ENCODE data around the gene ADTRP. TPM values are rescaled to one million over a fixed set of nuclear protein-coding genes. Genes with fewer than 3 reads are reported as not detected.

ADTRP gene
- polyA plus RNA-seq, 2 donors = 0.31 to 0.35 TPM

DNA sequence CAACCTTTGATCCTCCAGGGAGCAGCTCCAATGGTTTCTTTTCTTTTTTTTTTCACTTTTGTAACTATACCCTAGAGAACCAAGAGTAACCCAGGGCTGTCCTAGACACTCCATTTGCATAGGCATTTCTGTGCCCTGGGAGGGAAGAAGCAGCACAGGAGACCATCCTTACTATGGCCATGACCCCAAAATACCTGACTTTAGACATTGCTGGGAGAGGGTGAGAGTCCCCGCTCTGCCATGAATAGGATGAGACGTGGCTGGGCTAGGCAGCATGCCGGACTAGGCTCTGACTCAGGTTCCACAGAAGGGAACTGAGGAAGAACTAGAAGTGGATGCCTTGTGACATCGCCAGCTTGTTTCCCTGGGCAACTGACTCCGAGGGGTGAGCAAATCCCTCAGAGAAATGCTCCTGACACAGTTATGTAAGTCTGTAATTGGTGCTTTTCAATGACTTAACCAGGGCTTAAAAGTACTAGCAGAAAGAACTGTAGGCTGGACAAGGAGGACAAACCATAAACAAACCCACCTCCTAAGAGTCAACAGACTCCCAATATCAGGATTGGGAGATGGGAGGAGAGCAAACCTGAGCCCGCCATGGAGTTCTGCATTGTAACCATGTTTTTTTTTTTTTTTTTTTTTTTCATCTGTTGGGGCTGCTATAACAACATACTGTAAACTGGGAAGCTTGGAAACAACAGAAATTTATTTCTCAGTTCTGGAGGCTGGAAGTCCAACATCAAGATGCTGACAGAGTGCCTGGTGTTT, 910 bp upstream of the ADTRP start:
- WGBS, 2 donors = 82 to 87% methylated on average over 6 of the region's 6 CpGs
- no peaks in the 10 kb centered on the region for H3K36me3 ChIP-seq (ENCODE audit: control insufficient read depth in 2 of 2, insufficient read depth in 2 of 2, low read length in 1 of 2)
- no peak overlapping the region for H3K4me3 ChIP-seq (ENCODE audit: low read depth in 1 of 2, low read length in 2 of 2)
- no peaks in the 10 kb centered on the region for H3K27me3 ChIP-seq (ENCODE audit: control insufficient read depth in 1 of 2, insufficient read depth in 2 of 2, low read length in 2 of 2)
- H3K27ac ChIP-seq (ENCODE audit: low read depth in 2 of 2, low read length in 1 of 2) = no peak overlapping the region
- H3K4me1 ChIP-seq (ENCODE audit: control insufficient read depth in 2 of 2, insufficient read depth in 2 of 2, low read length in 1 of 2) = no peaks in the 10 kb centered on the region
- H3K9me3 ChIP-seq (ENCODE audit: control insufficient read depth in 2 of 2, insufficient read depth in 1 of 2, low read depth in 1 of 2, low read length in 1 of 2) = no peaks in the 10 kb centered on the region

DNA sequence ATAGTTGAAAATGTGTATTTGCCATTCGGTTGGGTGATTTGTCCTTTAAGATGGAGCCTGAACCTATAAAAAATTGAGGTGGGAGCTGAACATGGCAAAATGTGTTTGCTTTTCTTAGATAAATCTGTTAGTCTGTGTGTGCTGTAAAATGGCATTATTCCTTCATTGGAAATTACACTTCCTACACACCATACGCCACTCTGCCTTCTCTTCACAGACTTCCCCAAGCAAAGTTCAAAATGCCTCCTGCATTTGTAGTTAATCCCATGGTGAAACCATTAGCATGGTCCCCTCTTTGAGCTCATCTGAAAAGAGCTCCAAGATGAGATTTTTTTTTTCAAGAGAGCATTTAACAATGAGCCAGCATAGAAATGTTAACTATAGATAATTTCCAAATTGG, 567 bp downstream of the ADTRP start:
- 84 to 97% methylated on average over 2 of the region's 2 CpGs for WGBS, 2 donors
- Histone ChIP-seq H3K4me3 (ENCODE audit: low read depth in 1 of 2, low read length in 2 of 2) (no peak overlapping the region), H3K27me3 (ENCODE audit: control insufficient read depth in 1 of 2, insufficient read depth in 2 of 2, low read length in 2 of 2) (no peaks in the 10 kb centered on the region), H3K36me3 (ENCODE audit: control insufficient read depth in 2 of 2, insufficient read depth in 2 of 2, low read length in 1 of 2) (no peaks in the 10 kb centered on the region), H3K9me3 (ENCODE audit: control insufficient read depth in 2 of 2, insufficient read depth in 1 of 2, low read depth in 1 of 2, low read length in 1 of 2) (no peaks in the 10 kb centered on the region), H3K27ac (ENCODE audit: low read depth in 2 of 2, low read length in 1 of 2) (no peak overlapping the region), H3K4me1 (ENCODE audit: control insufficient read depth in 2 of 2, insufficient read depth in 2 of 2, low read length in 1 of 2) (peaks cover 0 to 5% of the 10 kb centered on the region in 2 donors)

DNA sequence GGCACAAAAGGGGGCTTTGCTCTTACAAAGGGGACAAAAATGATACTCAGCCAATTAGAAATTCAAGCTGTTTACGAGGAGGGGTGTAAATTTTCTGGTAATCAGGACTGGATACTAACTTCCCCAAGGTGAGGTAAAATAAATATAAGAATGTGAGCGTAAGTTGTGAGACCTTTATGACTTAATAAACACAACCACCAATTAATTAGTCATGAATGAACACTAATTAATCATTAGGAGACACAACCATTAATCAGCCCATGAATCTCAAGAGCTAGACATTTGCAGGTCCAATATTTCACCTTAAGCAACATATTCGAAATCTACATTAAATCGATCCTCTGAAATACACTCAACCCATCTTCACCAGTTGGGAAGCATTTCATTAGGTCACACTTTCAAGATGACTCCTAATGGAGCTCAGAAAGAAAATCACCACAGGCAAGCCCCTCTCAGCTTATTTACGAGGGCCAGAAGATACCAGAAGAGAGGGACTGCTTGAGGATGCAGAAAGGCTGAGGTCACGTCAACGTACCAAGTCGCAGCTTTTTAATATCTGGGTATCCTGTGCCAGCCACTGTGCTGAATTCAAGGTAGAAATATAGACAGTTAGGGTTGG, 2.7 kb downstream of the ADTRP start:
- Histone ChIP-seq H3K9me3 (ENCODE audit: control insufficient read depth in 2 of 2, insufficient read depth in 1 of 2, low read depth in 1 of 2, low read length in 1 of 2) (no peaks in the 10 kb centered on the region), H3K27me3 (ENCODE audit: control insufficient read depth in 1 of 2, insufficient read depth in 2 of 2, low read length in 2 of 2) (no peaks in the 10 kb centered on the region)
- WGBS, 2 donors = 86 to 87% methylated on average over 8 of the region's 8 CpGs

DNA sequence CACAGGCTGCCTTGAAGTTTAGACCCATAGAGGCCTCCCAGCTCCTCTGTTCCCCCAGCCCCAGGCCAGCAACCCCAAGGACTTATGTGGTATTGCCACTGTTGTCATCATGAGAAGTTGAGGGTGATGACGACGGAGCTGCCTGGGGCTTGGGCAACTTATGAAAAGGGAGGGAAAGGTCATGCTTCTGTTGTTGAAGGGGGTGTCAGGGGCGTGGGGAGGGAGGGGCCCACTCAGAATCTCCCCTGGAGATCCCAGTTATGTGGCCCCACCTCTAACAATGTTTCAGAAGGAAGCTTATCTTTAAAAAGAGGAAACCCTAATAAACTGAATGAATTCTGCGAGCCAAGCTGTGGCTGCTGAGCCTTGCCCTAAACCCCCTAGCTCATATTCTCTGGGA, 4.2 kb downstream of the ADTRP start:
- Histone ChIP-seq H3K27me3 (ENCODE audit: control insufficient read depth in 1 of 2, insufficient read depth in 2 of 2, low read length in 2 of 2) (no peaks in the 10 kb centered on the region), H3K4me3 (ENCODE audit: low read depth in 1 of 2, low read length in 2 of 2) (no peak overlapping the region), H3K27ac (ENCODE audit: low read depth in 2 of 2, low read length in 1 of 2) (no peak overlapping the region), H3K4me1 (ENCODE audit: control insufficient read depth in 2 of 2, insufficient read depth in 2 of 2, low read length in 1 of 2) (peaks cover 0 to 16% of the 10 kb centered on the region in 2 donors), H3K36me3 (ENCODE audit: control insufficient read depth in 2 of 2, insufficient read depth in 2 of 2, low read length in 1 of 2) (no peaks in the 10 kb centered on the region), H3K9me3 (ENCODE audit: control insufficient read depth in 2 of 2, insufficient read depth in 1 of 2, low read depth in 1 of 2, low read length in 1 of 2) (no peaks in the 10 kb centered on the region)
- 71 to 79% methylated on average over 4 of the region's 4 CpGs for WGBS, 2 donors

More for the DNA sequence above, 2.7 kb downstream of the ADTRP start:
- no peaks in the 10 kb centered on the region for H3K36me3 ChIP-seq (ENCODE audit: control insufficient read depth in 2 of 2, insufficient read depth in 2 of 2, low read length in 1 of 2)
- no peak overlapping the region for H3K4me3 ChIP-seq (ENCODE audit: low read depth in 1 of 2, low read length in 2 of 2)
- H3K4me1 ChIP-seq (ENCODE audit: control insufficient read depth in 2 of 2, insufficient read depth in 2 of 2, low read length in 1 of 2) = peaks cover 0 to 14% of the 10 kb centered on the region in 2 donors
- H3K27ac ChIP-seq (ENCODE audit: low read depth in 2 of 2, low read length in 1 of 2) = no peak overlapping the region

DNA sequence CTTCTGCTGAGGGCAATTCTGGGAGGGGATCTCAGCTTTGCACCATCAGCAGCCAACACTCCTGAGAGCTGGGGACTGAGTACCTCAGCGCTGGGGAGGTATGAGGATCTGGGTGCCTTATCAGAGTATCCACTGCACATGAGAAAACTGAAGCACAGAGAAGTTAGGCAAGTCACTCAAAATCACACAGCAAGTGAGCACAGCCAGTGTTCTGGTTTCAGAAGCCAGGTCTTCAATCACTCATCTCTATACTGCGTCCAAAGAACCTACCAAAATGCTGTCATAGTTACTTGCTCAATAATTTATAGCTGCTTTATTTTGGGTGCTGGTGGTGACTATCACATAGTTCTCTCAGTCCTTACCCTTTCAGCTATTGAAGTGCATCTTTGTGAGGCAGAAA, 5.0 kb downstream of the ADTRP start:
- Histone ChIP-seq H3K4me1 (ENCODE audit: control insufficient read depth in 2 of 2, insufficient read depth in 2 of 2, low read length in 1 of 2) (peaks cover 0 to 16% of the 10 kb centered on the region in 2 donors), H3K27ac (ENCODE audit: low read depth in 2 of 2, low read length in 1 of 2) (no peak overlapping the region), H3K4me3 (ENCODE audit: low read depth in 1 of 2, low read length in 2 of 2) (no peak overlapping the region), H3K27me3 (ENCODE audit: control insufficient read depth in 1 of 2, insufficient read depth in 2 of 2, low read length in 2 of 2) (no peaks in the 10 kb centered on the region), H3K36me3 (ENCODE audit: control insufficient read depth in 2 of 2, insufficient read depth in 2 of 2, low read length in 1 of 2) (no peaks in the 10 kb centered on the region), H3K9me3 (ENCODE audit: control insufficient read depth in 2 of 2, insufficient read depth in 1 of 2, low read depth in 1 of 2, low read length in 1 of 2) (no peaks in the 10 kb centered on the region)
- 90 to 95% methylated on average over 2 of the region's 2 CpGs for WGBS, 2 donors

DNA sequence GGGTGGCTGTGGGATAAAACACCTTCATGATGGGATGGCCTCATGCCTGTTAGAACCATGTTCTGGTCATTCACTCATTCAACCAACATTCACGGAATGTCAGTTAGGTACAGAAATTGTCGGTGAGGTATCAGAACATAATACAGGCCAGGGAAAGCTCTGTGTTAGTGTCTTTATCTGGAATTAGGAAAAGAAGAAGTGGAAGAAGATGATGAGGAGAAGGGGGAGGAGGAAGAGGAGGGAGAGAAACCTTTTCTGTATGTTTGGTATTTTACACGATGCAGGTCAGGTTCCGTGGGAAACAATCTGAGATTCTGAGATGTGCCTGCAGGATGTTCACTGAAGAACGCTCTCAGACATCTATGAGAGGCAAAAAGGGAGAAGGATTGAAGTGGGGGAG, 5.6 kb downstream of the ADTRP start:
- H3K27ac ChIP-seq (ENCODE audit: low read depth in 2 of 2, low read length in 1 of 2) = peak overlapping the region in 1 of 2 donors; percentile 78

DNA sequence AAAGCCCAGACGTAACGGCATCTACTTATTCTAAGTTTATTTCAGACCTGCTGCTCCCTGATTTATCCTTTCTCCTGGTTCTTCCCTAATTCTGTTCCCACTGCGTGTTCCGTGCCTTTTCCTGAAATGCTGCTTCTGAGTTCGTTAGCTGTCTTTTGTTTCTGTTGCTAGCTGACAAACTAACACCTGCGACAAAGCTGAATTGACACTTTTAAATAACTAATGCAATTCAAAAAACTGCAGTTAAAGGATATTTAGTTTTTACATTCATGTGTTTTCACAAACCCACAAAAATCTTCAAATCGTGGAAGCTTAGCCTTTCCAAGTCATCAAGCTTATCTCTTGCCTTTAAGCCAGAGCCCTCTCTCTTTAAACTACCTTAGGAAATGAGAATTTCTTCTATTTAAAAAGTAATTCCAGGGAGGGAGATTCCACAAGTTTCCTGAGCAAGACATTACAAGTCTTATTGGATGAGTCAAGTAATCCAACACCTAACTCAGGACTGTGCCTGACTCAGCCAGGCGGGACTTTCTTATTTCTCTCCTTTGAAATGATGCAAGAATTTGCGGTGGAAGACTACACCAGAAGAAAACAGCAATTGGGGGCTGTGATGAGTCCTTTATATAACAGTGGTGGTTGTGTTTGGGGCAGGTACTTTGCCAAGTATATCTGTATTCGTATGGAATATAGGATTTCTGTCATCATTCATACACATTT, 6.3 kb downstream of the ADTRP start:
- H3K4me3 ChIP-seq (ENCODE audit: low read depth in 1 of 2, low read length in 2 of 2) = no peak overlapping the region
- H3K4me1 ChIP-seq (ENCODE audit: control insufficient read depth in 2 of 2, insufficient read depth in 2 of 2, low read length in 1 of 2) = peaks cover 0 to 16% of the 10 kb centered on the region in 2 donors
- peak overlapping the region; percentile 84 to 98 for H3K27ac ChIP-seq (ENCODE audit: low read depth in 2 of 2, low read length in 1 of 2)
- H3K9me3 ChIP-seq (ENCODE audit: control insufficient read depth in 2 of 2, insufficient read depth in 1 of 2, low read depth in 1 of 2, low read length in 1 of 2) = no peaks in the 10 kb centered on the region
- no peaks in the 10 kb centered on the region for H3K36me3 ChIP-seq (ENCODE audit: control insufficient read depth in 2 of 2, insufficient read depth in 2 of 2, low read length in 1 of 2)
- WGBS, 2 donors = 50 to 67% methylated on average over 10 of the region's 10 CpGs
- no peaks in the 10 kb centered on the region for H3K27me3 ChIP-seq (ENCODE audit: control insufficient read depth in 1 of 2, insufficient read depth in 2 of 2, low read length in 2 of 2)

More for the DNA sequence above, 5.6 kb downstream of the ADTRP start:
- no peaks in the 10 kb centered on the region for H3K9me3 ChIP-seq (ENCODE audit: control insufficient read depth in 2 of 2, insufficient read depth in 1 of 2, low read depth in 1 of 2, low read length in 1 of 2)
- no peak overlapping the region for H3K4me3 ChIP-seq (ENCODE audit: low read depth in 1 of 2, low read length in 2 of 2)
- peaks cover 0 to 16% of the 10 kb centered on the region in 2 donors for H3K4me1 ChIP-seq (ENCODE audit: control insufficient read depth in 2 of 2, insufficient read depth in 2 of 2, low read length in 1 of 2)
- no peaks in the 10 kb centered on the region for H3K36me3 ChIP-seq (ENCODE audit: control insufficient read depth in 2 of 2, insufficient read depth in 2 of 2, low read length in 1 of 2)
- no peaks in the 10 kb centered on the region for H3K27me3 ChIP-seq (ENCODE audit: control insufficient read depth in 1 of 2, insufficient read depth in 2 of 2, low read length in 2 of 2)
- WGBS, 2 donors = 88 to 91% methylated on average over 5 of the region's 5 CpGs

DNA sequence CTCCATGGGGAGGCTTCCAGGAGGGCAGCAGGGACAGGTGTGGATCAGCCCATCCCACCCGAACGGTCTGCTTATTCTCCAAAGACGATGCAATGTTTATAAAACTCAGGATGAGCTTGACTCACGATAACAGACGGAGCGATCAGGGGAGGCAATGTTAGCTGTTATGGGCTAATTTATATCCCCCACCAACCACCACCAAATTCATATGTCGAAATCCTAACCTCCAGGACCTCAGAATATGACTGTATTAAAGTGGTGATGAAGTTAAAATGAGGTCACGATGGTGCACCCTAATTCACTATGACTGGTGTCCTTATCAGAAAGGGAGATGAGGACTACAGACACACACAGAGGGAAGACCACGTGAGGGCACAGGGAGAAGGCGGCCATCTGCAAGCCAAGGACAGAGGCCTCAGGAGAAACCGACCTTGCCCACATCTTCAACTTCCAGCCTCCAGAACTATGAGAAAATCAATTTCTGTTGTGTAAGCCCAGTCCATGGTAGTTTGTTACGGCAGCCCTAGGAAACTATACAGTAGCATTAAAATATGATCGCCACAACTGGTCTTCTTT, 7.0 kb downstream of the ADTRP start:
- peaks cover 0 to 16% of the 10 kb centered on the region in 2 donors for H3K4me1 ChIP-seq (ENCODE audit: control insufficient read depth in 2 of 2, insufficient read depth in 2 of 2, low read length in 1 of 2)
- peak overlapping the region; percentile 84 to 98 for H3K27ac ChIP-seq (ENCODE audit: low read depth in 2 of 2, low read length in 1 of 2)
- WGBS, 2 donors = 72 to 81% methylated on average over 13 of the region's 13 CpGs

More for the DNA sequence above, 7.0 kb downstream of the ADTRP start:
- H3K9me3 ChIP-seq (ENCODE audit: control insufficient read depth in 2 of 2, insufficient read depth in 1 of 2, low read depth in 1 of 2, low read length in 1 of 2) = no peaks in the 10 kb centered on the region
- H3K36me3 ChIP-seq (ENCODE audit: control insufficient read depth in 2 of 2, insufficient read depth in 2 of 2, low read length in 1 of 2) = no peaks in the 10 kb centered on the region
- H3K27me3 ChIP-seq (ENCODE audit: control insufficient read depth in 1 of 2, insufficient read depth in 2 of 2, low read length in 2 of 2) = no peaks in the 10 kb centered on the region
- no peak overlapping the region for H3K4me3 ChIP-seq (ENCODE audit: low read depth in 1 of 2, low read length in 2 of 2)

Measured in esophagus (tissue), 2 donors.